NCI-H2196 (cell line): ENCODE results near the gene EIF3D.

Experiments used
- DNase-seq: peaks from one replicate; lab custom pipeline; 2025; ENCODE audit not compliant: unreplicated experiment; lab: John Stamatoyannopoulos, UW

Gene EIF3D

GRCh38 chr22:36466258-36466657 is 62.7 kb downstream of the EIF3D start:
- no peak for DNase-seq

GRCh38 chr22:36465232-36466021 is 63.5 kb downstream of the EIF3D start:
- peak; percentile 78 for DNase-seq

GRCh38 chr22:36464715-36465231 is 64.2 kb downstream of the EIF3D start:
- DNase-seq = no peak

- DNase-seq = no peak
Observed at GRCh38 chr22:36463783-36464184, 65.2 kb downstream of the EIF3D start.

DNA sequence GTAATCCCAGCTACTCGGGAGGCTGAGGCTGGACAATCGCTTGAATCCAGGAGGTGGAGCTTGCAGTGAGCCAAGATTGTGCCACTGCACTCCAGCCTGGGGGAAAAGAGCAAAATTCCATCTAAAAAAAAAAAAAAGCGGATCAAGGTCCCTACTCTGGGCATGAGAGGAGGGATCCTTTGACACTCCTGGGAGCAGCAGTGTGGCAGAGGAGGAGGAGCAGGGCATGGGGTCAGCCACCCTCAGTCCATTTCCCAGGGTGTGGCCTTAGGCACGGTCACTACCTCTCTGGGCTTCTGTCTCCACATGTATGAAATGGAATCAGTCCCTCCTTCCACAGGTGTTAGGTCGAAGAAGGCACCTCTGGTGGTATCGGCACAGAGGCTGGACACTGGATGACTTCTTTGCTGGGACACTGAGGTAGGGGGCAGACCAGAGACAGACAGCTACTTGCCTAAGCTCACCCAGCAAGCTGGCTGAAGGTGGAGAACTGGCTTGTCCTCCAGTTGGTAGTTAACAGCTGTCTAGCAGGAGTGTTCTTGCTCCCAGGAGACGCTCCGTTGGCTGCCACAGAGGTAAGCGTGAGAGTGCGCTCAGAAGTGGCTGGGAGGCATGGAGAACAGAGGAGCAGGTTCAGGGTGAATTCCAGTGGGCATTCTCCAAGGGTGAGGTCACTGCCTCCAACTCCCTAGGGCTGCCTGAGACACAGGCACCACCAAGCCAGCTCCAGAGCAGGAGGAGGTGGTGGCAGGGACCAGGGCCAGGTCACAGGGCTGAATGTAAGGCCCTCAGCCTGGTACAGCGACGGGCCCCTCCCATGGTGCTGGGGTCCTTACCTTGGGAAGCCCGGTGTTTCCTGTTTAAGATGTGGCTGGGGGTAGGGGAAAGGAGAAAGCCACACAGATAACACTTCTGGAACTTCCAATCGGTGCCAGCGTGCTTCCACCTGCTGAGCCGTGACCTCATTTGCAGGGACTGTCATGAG is 67.0 kb downstream of the EIF3D start:
- DNase-seq = peak; percentile 42
